ENCODE results near the gene SFMBT1. TPM values are rescaled to one million over a fixed set of nuclear protein-coding genes. Genes with fewer than 3 reads are reported as not detected.
A peak's percentile ranks its signal among the peaks of the same experiment; 100 is the strongest.

Gene SFMBT1
- polyA plus RNA-seq, 3 donors = 0.61 to 2.7 (median 0.91) TPM

DNA sequence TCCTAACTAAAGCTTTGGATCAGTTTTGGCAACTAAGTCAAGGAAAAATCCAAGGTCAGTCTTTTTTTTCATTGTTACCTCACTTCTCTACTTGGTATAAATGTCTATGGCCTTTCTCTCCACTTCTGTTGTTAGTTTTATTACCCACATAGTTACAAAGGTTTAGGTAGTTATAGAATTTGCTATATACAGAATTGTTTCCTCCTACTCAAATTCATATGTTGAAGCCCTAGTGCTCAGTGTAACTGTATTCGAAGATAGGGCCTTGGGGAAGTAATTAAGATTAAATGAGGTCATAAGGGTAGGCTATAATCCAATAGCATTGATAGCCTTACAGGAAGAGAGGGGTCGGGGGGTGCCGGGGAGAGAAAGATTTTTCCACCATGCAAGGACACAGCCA is 128.8 kb downstream of the SFMBT1 start:
- H3K27ac Mint-ChIP-seq = peak overlapping the region in 1 of 7 donors; percentile 5

GRCh38 chr3:52915294-52915693 is 130.6 kb downstream of the SFMBT1 start:
- Mint-ChIP-seq H3K27ac (peak overlapping the region; percentile 71 to 90 (median 75)), H3K4me3 (peak overlapping the region in 1 of 2 donors; percentile 55), H3K36me3 (peaks cover 25 to 27% of the 10 kb centered on the region in 2 donors), H3K9me3 (no peaks in the 10 kb centered on the region), H3K4me1 (peaks cover 33% of the 10 kb centered on the region), H3K27me3 (ENCODE audit: low read depth in 3 of 3) (peaks cover 0 to 1% (median 0%) of the 10 kb centered on the region in 3 donors)
- Histone ChIP-seq H3K4me2 (replicated peaks; ENCODE audit: extremely low read depth, low read length, poor library complexity, severe bottlenecking) (peak overlapping the region; percentile 54), H3K9me3 (replicated peaks in 1 of 2; ENCODE audit: control insufficient read depth in 1 of 2, insufficient read depth in 1 of 2, low read length in 2 of 2) (no peaks in the 10 kb centered on the region), H3K79me2 (ENCODE audit: insufficient read depth, low read length) (no peaks in the 10 kb centered on the region), H3K36me3 (replicated peaks in 1 of 2; ENCODE audit: control insufficient read depth in 1 of 2, insufficient read depth in 2 of 2, low read length in 2 of 2) (peaks cover 0 to 19% of the 10 kb centered on the region in 2 donors), H3K27me3 (ENCODE audit: control insufficient read depth in 2 of 2, insufficient read depth in 2 of 2, low read length in 2 of 2) (no peaks in the 10 kb centered on the region), H3K4me3 (replicated peaks in 1 of 3; ENCODE audit: low read depth in 2 of 3, low read length in 3 of 3) (peak overlapping the region in 1 of 3 experiments; percentile 39), H2AFZ (ENCODE audit: insufficient read depth, low read depth, low read length, poor library complexity, severe bottlenecking) (peak overlapping the region; percentile 39), H4K20me1 (ENCODE audit: insufficient read depth, low read length) (no peaks in the 10 kb centered on the region), H3K9ac (ENCODE audit: insufficient read depth, low read length, poor library complexity, severe bottlenecking) (peak overlapping the region; percentile 20), H3K4me1 (ENCODE audit: control insufficient read depth in 1 of 2, insufficient read depth in 2 of 2, low read length in 2 of 2) (peaks cover 27 to 30% of the 10 kb centered on the region in 2 donors), H3K27ac (ENCODE audit: low read depth in 1 of 2, low read length in 2 of 2) (peak overlapping the region in 1 of 2 donors; percentile 75)
- intact Hi-C loops (cut with micrococcal nuclease) = no loop called here
- peak; percentile 37 to 61 (median 51) for DNase-seq
- WGBS (ENCODE audit: insufficient coverage) = 0% methylated on average over 2 of the region's 6 CpGs
- TF ChIP-seq, protein P1, sequence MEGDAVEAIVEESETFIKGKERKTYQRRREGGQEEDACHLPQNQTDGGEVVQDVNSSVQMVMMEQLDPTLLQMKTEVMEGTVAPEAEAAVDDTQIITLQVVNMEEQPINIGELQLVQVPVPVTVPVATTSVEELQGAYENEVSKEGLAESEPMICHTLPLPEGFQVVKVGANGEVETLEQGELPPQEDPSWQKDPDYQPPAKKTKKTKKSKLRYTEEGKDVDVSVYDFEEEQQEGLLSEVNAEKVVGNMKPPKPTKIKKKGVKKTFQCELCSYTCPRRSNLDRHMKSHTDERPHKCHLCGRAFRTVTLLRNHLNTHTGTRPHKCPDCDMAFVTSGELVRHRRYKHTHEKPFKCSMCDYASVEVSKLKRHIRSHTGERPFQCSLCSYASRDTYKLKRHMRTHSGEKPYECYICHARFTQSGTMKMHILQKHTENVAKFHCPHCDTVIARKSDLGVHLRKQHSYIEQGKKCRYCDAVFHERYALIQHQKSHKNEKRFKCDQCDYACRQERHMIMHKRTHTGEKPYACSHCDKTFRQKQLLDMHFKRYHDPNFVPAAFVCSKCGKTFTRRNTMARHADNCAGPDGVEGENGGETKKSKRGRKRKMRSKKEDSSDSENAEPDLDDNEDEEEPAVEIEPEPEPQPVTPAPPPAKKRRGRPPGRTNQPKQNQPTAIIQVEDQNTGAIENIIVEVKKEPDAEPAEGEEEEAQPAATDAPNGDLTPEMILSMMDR (IDR thresholded peaks at IDR 0.05) = no peak

More for the DNA sequence above, 128.8 kb downstream of the SFMBT1 start:
- Mint-ChIP-seq H3K4me3 (no peak overlapping the region), H3K9me3 (no peaks in the 10 kb centered on the region), H3K27me3 (ENCODE audit: low read depth in 3 of 3) (peaks cover 0 to 1% (median 0%) of the 10 kb centered on the region in 3 donors), H3K4me1 (peaks cover 50% of the 10 kb centered on the region), H3K36me3 (peaks cover 17 to 21% of the 10 kb centered on the region in 2 donors)
- intact Hi-C loops (cut with micrococcal nuclease) = no loop called here
- H3K27ac ChIP-seq (ENCODE audit: low read depth in 1 of 2, low read length in 2 of 2) = no peak overlapping the region
- H3K79me2 ChIP-seq (ENCODE audit: insufficient read depth, low read length) = no peaks in the 10 kb centered on the region
- H3K27me3 ChIP-seq (ENCODE audit: control insufficient read depth in 2 of 2, insufficient read depth in 2 of 2, low read length in 2 of 2) = no peaks in the 10 kb centered on the region
- no peaks in the 10 kb centered on the region for H4K20me1 ChIP-seq (ENCODE audit: insufficient read depth, low read length)
- H3K4me2 ChIP-seq (replicated peaks; ENCODE audit: extremely low read depth, low read length, poor library complexity, severe bottlenecking) = no peak overlapping the region
- TF ChIP-seq, protein P1 (IDR thresholded peaks at IDR 0.05) = no peak
- no peak overlapping the region for H3K9ac ChIP-seq (ENCODE audit: insufficient read depth, low read length, poor library complexity, severe bottlenecking)
- H3K36me3 ChIP-seq (replicated peaks in 1 of 2; ENCODE audit: control insufficient read depth in 1 of 2, insufficient read depth in 2 of 2, low read length in 2 of 2) = peaks cover 0 to 14% of the 10 kb centered on the region in 2 donors
- no peak for DNase-seq
- WGBS (ENCODE audit: insufficient coverage) = no CpG with 5 or more reads among the region's 3 CpGs
- H3K4me3 ChIP-seq (replicated peaks in 1 of 3; ENCODE audit: low read depth in 2 of 3, low read length in 3 of 3) = no peak overlapping the region
- no peaks in the 10 kb centered on the region for H3K9me3 ChIP-seq (replicated peaks in 1 of 2; ENCODE audit: control insufficient read depth in 1 of 2, insufficient read depth in 1 of 2, low read length in 2 of 2)
- H3K4me1 ChIP-seq (ENCODE audit: control insufficient read depth in 1 of 2, insufficient read depth in 2 of 2, low read length in 2 of 2) = peaks cover 44 to 48% of the 10 kb centered on the region in 2 donors
- no peak overlapping the region for H2AFZ ChIP-seq (ENCODE audit: insufficient read depth, low read depth, low read length, poor library complexity, severe bottlenecking)
